Astrocyte of the spinal cord (primary cell): ENCODE data around the gene ZNF710.
"Not testable (repeated sequence)": the region's sequence is repeated elsewhere in the genome, so short reads cannot be mapped to it uniquely, and the experiment has no call there.

Experiments
- DNase-seq: peaks from one replicate; pipeline ENCODE4 v3.0.0; 2011; ENCODE audit warnings: low read depth, low spot score
- H3K4me3 ChIP-seq: 2 replicates; pipeline ENCODE4 v1.5.1; 2011; ENCODE audit warnings: low read depth, mild to moderate bottlenecking, low read length, moderate library complexity
- in situ Hi-C: cut with HindIII; loops from 2 replicates; pipeline ENCODE4 v1.10.0; 2017; ENCODE audit warnings: low sequenced_read_pairs
- TF ChIP-seq, protein P1 (sequence below): IDR thresholded peaks from 2 replicates; pipeline ENCODE4 v1.5.1; 2012; ENCODE audit warnings: low read depth, mild to moderate bottlenecking, low read length, inconsistent platforms

ZNF710 gene, protein sequence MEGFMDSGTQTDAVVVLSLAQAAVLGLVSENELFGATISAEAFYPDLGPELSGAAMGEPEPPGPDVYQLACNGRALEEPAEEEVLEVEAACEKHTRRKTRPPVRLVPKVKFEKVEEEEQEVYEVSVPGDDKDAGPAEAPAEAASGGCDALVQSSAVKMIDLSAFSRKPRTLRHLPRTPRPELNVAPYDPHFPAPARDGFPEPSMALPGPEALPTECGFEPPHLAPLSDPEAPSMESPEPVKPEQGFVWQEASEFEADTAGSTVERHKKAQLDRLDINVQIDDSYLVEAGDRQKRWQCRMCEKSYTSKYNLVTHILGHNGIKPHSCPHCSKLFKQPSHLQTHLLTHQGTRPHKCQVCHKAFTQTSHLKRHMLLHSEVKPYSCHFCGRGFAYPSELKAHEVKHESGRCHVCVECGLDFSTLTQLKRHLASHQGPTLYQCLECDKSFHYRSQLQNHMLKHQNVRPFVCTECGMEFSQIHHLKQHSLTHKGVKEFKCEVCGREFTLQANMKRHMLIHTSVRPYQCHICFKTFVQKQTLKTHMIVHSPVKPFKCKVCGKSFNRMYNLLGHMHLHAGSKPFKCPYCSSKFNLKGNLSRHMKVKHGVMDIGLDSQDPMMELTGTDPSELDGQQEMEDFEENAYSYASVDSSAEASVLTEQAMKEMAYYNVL

DNA sequence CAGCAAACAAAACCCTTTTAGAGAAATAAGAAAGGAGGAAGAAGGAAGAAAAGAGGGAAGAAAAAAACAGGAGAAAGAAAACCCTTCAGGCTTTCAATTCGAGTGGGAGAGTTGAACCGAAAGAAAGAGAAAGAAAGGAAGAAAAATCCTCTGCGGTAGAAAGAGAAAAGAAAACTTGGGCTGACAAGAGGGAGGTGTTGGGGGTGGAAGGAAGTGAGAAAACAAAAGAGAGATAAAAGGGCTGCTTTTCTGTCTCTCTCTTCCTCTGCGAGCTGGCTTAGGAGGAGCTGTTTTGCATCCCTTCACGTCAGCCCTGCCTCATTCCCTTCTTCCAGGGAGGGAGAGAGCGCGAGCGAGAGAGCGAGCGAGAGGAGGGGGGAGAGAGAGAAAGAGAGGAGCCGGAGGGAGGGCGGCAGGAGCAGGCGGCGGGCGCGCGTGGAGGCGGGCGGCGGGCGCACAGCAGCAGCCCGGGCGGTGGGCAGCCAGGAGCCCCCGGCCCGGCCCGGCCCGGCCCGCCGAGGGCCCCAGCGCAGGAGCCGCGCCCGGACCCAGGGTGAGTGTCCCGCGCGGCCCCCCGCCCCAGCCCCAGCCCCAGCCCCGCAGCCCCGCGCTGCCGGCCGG is at the start of gene ZNF710:
Gene ZNF710, plus strand, starts transcription at position 263 of the 621 bp plus-strand sequence. CDS start 65,814 bp downstream, outside the sequence.
- H3K4me3 ChIP-seq = peak within 1 kb of the TSS; percentile 64
- in situ Hi-C loops = no loop called here
- DNase-seq = peak; percentile 71
- TF ChIP-seq, protein P1, sequence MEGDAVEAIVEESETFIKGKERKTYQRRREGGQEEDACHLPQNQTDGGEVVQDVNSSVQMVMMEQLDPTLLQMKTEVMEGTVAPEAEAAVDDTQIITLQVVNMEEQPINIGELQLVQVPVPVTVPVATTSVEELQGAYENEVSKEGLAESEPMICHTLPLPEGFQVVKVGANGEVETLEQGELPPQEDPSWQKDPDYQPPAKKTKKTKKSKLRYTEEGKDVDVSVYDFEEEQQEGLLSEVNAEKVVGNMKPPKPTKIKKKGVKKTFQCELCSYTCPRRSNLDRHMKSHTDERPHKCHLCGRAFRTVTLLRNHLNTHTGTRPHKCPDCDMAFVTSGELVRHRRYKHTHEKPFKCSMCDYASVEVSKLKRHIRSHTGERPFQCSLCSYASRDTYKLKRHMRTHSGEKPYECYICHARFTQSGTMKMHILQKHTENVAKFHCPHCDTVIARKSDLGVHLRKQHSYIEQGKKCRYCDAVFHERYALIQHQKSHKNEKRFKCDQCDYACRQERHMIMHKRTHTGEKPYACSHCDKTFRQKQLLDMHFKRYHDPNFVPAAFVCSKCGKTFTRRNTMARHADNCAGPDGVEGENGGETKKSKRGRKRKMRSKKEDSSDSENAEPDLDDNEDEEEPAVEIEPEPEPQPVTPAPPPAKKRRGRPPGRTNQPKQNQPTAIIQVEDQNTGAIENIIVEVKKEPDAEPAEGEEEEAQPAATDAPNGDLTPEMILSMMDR = no peak

DNA sequence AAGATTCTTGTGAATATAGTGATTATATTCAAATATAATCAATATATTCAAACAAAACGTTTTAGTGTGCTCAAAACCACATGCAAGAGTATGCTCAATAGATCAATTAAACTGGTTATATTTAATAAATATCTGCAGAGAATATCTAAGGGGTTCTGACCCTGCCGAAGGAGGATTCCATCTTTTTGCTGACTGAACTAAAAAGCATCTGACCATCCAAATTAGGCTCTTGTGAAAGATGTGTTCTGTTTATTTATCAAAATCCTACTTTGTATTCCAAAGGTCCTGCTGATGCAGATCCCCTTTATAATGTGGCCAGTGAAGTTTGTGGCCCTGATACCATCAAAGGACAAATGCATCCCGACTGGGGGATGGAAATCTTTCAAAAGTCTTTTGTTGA is 46.6 kb upstream of the ZNF710 start:
- DNase-seq = no peak
- TF ChIP-seq, protein P1 = no peak
- no peak overlapping the region for H3K4me3 ChIP-seq
- in situ Hi-C loops = no loop called here

DNA sequence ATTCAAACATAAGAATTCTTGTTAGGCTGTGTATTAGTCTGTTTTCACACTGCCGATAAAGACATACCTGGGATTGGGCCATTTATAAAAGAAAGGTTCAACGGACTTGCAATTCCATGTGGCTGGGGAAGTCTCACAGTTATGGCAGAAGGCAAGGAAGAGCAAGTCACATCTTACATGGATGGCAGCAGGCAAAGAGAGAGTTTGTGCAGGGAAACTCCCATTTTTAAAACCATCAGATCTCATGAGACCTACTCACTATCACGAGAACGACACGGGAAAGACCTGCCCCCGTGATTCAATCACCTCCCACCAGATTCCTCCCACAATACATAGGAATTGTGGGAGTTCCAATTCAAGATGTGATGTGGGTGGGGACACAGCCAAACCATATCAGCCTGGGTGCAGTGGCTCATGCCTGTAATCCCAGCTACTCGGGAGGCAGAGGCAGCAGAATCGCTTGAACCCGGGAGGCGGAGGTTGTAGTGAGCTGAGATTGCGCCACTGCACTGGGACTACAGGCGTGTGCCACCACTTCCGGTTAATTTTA is 45.6 kb upstream of the ZNF710 start:
- H3K4me3 ChIP-seq, in situ Hi-C loops, DNase-seq: not testable (repeated sequence)

DNA sequence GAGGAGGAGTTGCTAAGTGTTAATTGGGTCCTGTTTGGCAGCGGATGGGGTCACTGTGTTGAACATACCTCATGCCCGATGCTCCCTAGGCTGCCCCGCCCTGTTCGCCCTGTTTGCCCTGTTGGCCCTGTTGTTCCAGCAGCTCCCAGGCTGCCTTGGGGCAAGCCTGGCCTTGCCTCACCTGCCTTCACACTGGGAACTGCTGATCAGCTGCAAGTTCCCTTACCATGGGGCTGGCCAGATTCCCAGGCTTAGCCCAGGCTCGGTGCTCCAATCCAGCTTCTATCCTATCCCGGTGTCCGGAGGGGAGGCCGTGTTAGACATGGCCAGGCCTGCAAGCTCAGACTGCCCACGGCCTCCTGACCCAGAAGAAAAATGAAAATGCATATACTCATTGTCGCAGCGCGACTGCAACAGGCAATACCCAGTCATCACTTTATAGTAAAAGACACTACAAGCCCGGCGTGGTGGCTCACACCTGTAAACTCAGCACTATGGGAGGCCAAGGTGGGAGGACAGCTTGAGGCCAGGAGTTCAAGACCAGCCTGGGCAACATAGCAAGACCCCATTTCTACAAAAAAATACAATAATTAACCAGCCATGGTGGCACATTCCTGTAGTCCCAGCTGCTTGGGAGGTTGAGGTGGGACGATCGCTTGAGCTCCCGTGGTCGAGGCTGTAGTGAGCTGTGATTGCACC is 42.9 kb upstream of the ZNF710 start:
- no peak for DNase-seq
- no peak overlapping the region for H3K4me3 ChIP-seq
- in situ Hi-C loops = no loop called here
- TF ChIP-seq, protein P1 = no peak

DNA sequence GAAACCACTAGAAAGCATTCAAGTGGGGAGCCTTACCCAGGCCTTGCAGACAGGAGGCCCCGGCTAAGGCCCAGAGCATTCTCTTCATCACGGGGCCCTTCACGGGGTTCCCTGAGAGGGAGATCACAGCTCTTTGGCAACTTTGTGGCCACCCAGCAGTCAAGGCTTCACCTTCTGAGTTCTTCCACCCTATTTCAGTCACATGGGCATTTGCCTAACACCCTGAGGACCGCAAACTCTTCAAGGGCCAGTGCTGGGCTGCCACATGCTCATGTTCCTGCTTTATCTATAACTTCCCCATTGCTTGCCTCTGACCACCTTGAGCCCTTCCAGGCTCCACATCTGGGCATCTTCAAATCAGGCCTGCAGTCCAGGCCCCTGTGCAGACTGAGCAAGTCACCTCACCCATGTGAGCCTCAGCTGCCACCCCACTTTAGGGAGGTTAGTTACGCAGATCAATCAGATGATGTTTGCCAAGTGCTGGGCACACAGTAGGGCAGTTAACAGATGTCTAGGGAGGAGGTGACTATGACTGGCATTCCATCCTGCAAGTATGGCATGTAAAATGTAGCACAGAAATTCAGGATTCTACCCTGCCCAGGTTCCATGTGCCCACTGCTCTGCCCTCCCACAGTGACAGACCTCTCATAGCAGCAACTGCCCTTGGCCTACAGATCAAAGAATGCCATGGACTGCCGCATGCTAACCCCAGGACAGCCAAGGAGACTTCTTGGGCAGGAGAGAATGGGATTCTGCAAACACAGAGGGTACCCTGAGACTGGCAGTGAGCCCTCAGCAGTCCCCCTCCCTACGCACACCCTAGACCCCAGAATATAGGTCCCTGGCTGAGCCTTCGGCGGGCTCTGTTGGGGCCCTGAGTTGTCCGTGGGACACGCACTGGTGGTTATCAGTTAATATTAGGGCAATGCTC is 37.6 kb upstream of the ZNF710 start:
- TF ChIP-seq, protein P1 = no peak
- no peak for DNase-seq
- H3K4me3 ChIP-seq = no peak overlapping the region
- in situ Hi-C loops = no loop called here

DNA sequence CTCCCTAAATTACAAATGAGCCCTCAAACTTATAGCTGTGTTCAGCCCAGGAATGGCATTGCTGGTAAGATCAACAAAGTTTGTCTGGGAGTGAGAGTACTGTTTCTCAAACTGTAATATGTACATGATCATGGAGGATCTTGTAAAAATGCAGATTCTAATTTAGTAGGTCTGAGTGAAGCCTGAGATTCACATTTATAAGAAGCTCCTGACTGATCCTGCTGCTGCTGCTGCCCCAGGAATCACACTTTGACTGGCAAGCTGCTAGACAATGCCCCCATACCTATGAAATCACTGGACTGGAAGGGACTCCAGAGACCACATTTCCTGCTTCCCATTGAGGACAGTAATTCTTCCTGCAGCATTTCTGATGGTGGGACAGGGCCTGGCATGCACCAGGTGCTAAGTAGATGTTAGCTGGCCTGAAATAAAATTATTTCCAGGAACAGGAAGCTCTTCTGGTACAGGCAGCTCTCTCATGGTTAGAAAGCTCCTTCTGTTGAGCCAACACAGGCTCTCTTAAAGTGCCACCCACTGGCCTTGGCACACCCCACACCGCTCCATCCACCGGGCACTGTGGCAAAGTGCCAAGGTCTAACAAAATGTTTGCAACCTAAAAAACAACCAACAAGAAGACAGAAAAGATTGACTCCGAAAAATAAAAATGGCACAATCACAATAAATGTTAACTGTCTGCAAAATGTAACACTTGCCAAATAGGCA is 36.7 kb upstream of the ZNF710 start:
- in situ Hi-C loops = no loop called here
- TF ChIP-seq, protein P1 = no peak
- DNase-seq = no peak
- H3K4me3 ChIP-seq = no peak overlapping the region
